Measurements from ENCODE around the gene GPR176.

Gene GPR176

GRCh38 chr15:39925112-39925842 is 5.2 kb upstream of the GPR176 start:
- TF ChIP-seq CTCF (IDR thresholded peaks at IDR 0.05; ENCODE audit: insufficient read depth, low read depth, low read length, missing control alignments) = no peak
- H3K4me3 ChIP-seq (ENCODE audit: low read depth, low read length) = no peak overlapping the region
- no peak for DNase-seq (ENCODE audit: low read depth)

- DNase-seq (ENCODE audit: low read depth) = no peak
- H3K4me3 ChIP-seq (ENCODE audit: low read depth, low read length) = no peak overlapping the region
- TF ChIP-seq CTCF (IDR thresholded peaks at IDR 0.05; ENCODE audit: insufficient read depth, low read depth, low read length, missing control alignments) = no peak
These were observed 4.4 kb upstream of the GPR176 start for GRCh38 chr15:39924437-39924836.

- TF ChIP-seq CTCF (IDR thresholded peaks at IDR 0.05; ENCODE audit: insufficient read depth, low read depth, low read length, missing control alignments) = no peak
- no peak overlapping the region for H3K4me3 ChIP-seq (ENCODE audit: low read depth, low read length)
- no peak for DNase-seq (ENCODE audit: low read depth)
These were observed 2.5 kb upstream of the GPR176 start for GRCh38 chr15:39922462-39923092.

- H3K4me3 ChIP-seq (ENCODE audit: low read depth, low read length) = peak overlapping the region; percentile 90
- no peak for DNase-seq (ENCODE audit: low read depth)
- no peak for TF ChIP-seq CTCF (IDR thresholded peaks at IDR 0.05; ENCODE audit: insufficient read depth, low read depth, low read length, missing control alignments)
These were observed 1.2 kb upstream of the GPR176 start for GRCh38 chr15:39921274-39921638.

- H3K4me3 ChIP-seq (ENCODE audit: low read depth, low read length) = peak overlapping the region; percentile 90
- DNase-seq (ENCODE audit: low read depth) = peak; percentile 88
- no peak for TF ChIP-seq CTCF (IDR thresholded peaks at IDR 0.05; ENCODE audit: insufficient read depth, low read depth, low read length, missing control alignments)
These were observed 626 bp upstream of the GPR176 start for GRCh38 chr15:39920510-39921273.

GRCh38 chr15:39919411-39919747 is 687 bp downstream of the GPR176 start:
- H3K4me3 ChIP-seq (ENCODE audit: low read depth, low read length) = no peak overlapping the region
- TF ChIP-seq CTCF (IDR thresholded peaks at IDR 0.05; ENCODE audit: insufficient read depth, low read depth, low read length, missing control alignments) = no peak
- no peak for DNase-seq (ENCODE audit: low read depth)

Measured in GM12865 (cell line).